Neural cell (in vitro differentiated cells): ENCODE measurements around the gene ABCC3.

Source experiments
- MXI1 ChIP-seq: fragments of 450-650 bp; conservative IDR thresholded peaks from 2 replicates; pipeline ENCODE4 v1.6.1; 2014; ENCODE audit warnings: antibody characterized with exemption, mild to moderate bottlenecking; ENCODE audit not compliant: poor library complexity, severe bottlenecking
- POLR2AphosphoS5 ChIP-seq: IDR thresholded peaks from 2 replicates; pipeline ENCODE4 v1.6.1; 2012
- TF ChIP-seq, protein P1 (sequence below): fragments of 450-650 bp; IDR thresholded peaks from 2 replicates; pipeline ENCODE4 v1.5.1; 2014; ENCODE audit warnings: antibody characterized with exemption, mild to moderate bottlenecking, moderate library complexity; ENCODE audit not compliant: poor library complexity, severe bottlenecking
- TF ChIP-seq, protein P2 (sequence below): IDR thresholded peaks from 2 replicates; pipeline ENCODE4 v1.6.1; 2012; ENCODE audit warnings: borderline replicate concordance

DNA sequence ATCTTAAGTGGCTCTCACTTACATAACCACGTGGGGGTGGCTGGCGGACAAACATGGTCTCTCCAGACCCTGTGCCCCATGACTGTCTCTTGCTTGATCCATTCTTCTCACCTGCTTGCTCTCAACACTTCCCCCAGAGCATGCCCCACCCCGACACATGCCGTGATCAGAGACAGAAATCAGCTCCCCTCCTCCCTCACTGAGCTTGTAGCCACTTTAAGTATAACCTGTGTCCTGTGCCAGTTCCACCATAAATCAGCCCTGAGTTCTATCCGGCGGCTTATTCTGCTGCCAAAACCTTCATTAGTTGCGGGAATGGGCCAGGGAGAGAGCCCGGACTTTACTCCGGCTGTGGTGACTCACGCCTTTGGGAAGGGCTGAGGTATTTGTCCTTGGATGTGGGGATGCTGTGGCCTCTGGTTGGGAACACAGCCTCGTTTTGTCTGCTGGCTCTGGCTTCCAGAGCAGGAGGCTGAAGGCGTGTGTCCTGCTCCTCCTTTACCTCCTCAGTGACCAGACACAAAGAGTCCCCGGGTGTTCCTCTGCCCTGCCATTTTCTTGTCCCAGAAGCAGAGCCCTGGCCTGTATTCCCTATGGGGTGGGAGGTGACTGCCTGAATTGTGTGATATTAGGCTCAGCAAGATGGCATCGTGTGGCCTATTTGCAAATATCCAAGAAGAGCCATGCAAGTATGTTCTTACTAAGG lies 52.0 kb downstream of the ABCC3 start:
- TF ChIP-seq, protein P1, sequence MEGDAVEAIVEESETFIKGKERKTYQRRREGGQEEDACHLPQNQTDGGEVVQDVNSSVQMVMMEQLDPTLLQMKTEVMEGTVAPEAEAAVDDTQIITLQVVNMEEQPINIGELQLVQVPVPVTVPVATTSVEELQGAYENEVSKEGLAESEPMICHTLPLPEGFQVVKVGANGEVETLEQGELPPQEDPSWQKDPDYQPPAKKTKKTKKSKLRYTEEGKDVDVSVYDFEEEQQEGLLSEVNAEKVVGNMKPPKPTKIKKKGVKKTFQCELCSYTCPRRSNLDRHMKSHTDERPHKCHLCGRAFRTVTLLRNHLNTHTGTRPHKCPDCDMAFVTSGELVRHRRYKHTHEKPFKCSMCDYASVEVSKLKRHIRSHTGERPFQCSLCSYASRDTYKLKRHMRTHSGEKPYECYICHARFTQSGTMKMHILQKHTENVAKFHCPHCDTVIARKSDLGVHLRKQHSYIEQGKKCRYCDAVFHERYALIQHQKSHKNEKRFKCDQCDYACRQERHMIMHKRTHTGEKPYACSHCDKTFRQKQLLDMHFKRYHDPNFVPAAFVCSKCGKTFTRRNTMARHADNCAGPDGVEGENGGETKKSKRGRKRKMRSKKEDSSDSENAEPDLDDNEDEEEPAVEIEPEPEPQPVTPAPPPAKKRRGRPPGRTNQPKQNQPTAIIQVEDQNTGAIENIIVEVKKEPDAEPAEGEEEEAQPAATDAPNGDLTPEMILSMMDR: no peak
- TF ChIP-seq MXI1 (no peak), POLR2AphosphoS5 (no peak)
- TF ChIP-seq, protein P2, sequence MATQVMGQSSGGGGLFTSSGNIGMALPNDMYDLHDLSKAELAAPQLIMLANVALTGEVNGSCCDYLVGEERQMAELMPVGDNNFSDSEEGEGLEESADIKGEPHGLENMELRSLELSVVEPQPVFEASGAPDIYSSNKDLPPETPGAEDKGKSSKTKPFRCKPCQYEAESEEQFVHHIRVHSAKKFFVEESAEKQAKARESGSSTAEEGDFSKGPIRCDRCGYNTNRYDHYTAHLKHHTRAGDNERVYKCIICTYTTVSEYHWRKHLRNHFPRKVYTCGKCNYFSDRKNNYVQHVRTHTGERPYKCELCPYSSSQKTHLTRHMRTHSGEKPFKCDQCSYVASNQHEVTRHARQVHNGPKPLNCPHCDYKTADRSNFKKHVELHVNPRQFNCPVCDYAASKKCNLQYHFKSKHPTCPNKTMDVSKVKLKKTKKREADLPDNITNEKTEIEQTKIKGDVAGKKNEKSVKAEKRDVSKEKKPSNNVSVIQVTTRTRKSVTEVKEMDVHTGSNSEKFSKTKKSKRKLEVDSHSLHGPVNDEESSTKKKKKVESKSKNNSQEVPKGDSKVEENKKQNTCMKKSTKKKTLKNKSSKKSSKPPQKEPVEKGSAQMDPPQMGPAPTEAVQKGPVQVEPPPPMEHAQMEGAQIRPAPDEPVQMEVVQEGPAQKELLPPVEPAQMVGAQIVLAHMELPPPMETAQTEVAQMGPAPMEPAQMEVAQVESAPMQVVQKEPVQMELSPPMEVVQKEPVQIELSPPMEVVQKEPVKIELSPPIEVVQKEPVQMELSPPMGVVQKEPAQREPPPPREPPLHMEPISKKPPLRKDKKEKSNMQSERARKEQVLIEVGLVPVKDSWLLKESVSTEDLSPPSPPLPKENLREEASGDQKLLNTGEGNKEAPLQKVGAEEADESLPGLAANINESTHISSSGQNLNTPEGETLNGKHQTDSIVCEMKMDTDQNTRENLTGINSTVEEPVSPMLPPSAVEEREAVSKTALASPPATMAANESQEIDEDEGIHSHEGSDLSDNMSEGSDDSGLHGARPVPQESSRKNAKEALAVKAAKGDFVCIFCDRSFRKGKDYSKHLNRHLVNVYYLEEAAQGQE: no peak
